ENCODE measurements around the gene LPCAT1. TPM values are rescaled to one million over a fixed set of nuclear protein-coding genes. Genes with fewer than 3 reads are reported as not detected.

The LPCAT1 gene
- total RNA-seq, 2 donors from 2014 or later, result 17.1 to 27.3 TPM

DNA sequence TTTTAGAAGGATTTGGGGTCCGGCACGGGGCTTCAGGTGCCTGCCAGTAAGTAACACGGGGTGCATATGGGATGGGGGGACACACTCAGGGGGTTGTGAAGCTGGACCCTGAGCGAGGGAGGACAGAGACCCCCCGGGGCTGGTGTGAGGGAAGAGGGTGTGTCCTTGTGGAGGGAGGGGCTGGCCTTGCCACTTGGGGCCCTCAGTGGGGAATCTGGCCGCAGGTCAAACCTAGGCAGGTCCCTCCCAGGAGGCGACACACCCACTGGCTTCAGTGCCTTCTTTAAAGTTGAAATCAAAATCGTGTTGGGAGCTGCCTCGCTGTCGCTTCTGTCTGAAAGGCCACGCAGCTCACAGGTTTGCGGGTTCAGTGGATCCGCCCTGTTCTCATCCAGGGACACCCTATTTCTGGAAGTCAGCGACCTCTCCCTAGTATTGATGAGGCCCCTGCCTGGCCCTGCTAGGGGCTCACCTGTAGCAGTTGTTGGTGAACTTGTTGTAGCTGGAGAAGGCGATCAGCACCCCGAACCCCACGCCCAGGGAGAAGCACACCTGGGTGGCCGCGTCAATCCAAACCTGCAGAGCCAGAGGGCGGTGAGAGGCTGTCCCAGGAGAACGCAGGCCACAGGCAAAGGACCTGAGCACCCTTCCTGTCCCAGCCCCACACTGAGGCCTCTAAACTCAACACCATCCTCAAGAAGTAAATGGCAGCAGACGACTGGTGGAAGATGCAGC, 108.0 kb downstream of the LPCAT1 start:
- Histone ChIP-seq H3K36me3 (no peaks in the 10 kb centered on the region), H3K4me1 (no peaks in the 10 kb centered on the region), H3K9me3 (no peaks in the 10 kb centered on the region), H3K27ac (no peak overlapping the region), H3K9ac (ENCODE audit: low read depth in 2 of 2, low read length in 2 of 2) (no peak overlapping the region), H3K27me3 (no peaks in the 10 kb centered on the region), H3K4me3 (no peak overlapping the region)
- TF ChIP-seq, protein P1, sequence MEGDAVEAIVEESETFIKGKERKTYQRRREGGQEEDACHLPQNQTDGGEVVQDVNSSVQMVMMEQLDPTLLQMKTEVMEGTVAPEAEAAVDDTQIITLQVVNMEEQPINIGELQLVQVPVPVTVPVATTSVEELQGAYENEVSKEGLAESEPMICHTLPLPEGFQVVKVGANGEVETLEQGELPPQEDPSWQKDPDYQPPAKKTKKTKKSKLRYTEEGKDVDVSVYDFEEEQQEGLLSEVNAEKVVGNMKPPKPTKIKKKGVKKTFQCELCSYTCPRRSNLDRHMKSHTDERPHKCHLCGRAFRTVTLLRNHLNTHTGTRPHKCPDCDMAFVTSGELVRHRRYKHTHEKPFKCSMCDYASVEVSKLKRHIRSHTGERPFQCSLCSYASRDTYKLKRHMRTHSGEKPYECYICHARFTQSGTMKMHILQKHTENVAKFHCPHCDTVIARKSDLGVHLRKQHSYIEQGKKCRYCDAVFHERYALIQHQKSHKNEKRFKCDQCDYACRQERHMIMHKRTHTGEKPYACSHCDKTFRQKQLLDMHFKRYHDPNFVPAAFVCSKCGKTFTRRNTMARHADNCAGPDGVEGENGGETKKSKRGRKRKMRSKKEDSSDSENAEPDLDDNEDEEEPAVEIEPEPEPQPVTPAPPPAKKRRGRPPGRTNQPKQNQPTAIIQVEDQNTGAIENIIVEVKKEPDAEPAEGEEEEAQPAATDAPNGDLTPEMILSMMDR (IDR thresholded peaks at IDR 0.05), result no peak
- intact Hi-C loops (cut with DNase I), result no loop called here
- DNase-seq, result no peak

DNA sequence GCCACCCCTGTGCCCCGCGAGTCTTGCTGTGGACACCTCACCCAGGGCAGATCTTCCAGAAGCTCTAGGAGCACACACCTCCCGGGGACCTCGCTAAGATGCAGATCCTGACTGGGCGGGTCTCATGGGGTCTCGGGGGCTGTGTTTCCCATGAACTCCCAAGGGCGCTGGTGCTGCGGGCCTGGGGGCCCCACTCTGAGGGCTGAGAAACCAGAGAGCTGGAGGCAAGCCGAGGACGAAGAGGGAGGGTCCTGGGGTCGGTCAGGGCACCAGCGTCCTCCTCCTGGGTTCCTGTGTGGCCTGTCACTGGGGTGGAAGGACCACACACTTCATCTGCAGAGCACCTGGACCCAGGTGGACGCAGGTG, 108.7 kb downstream of the LPCAT1 start:
- no peaks in the 10 kb centered on the region for H3K9me3 ChIP-seq
- H3K4me1 ChIP-seq, result no peaks in the 10 kb centered on the region
- TF ChIP-seq, protein P1 (IDR thresholded peaks at IDR 0.05), result no peak
- no peak for DNase-seq
- H3K36me3 ChIP-seq, result no peaks in the 10 kb centered on the region
- H3K27me3 ChIP-seq, result no peaks in the 10 kb centered on the region
- intact Hi-C loops (cut with DNase I), result no loop called here
- H3K27ac ChIP-seq, result no peak overlapping the region
- H3K9ac ChIP-seq (ENCODE audit: low read depth in 2 of 2, low read length in 2 of 2), result no peak overlapping the region
- no peak overlapping the region for H3K4me3 ChIP-seq

DNA sequence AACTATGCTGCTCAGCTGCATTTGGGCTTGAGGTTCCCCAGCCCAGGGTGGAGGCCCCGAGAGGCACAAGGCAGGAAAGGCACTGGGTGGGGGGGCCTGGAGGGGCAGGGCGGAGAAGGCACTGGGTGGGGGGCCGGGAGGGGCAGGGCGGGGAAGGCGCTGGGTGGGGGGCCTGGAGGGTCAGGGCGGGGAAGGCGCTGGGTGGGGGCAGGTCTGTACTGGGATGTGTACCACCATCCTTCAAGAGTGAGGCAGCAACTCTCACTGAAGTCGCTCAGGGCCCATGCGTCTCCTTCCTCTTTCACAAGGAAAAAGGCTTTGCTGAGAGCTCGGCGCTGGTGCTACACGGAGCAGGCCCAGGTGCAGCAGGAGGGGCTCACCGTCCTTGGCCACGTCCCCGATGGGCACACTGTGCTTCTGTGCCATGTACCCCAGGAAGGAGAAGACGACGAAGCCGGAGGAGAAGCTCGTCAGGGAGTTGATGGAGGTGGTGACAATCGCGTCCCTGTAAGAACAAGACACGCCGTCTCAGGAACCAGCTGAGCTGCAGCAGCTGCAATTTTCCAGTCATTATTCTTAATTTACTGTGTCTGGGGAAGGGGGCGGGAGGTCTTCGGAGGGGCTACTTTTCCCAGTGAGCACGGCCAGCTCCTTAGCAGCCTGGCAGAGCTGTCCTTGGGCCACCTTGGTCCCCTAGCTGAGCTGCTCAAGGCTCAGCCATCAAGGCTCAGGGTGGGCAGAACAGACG, 109.3 kb downstream of the LPCAT1 start:
- Histone ChIP-seq H3K27me3 (no peaks in the 10 kb centered on the region), H3K27ac (no peak overlapping the region), H3K4me3 (no peak overlapping the region), H3K36me3 (no peaks in the 10 kb centered on the region), H3K9me3 (no peaks in the 10 kb centered on the region), H3K4me1 (no peaks in the 10 kb centered on the region), H3K9ac (ENCODE audit: low read depth in 2 of 2, low read length in 2 of 2) (no peak overlapping the region)
- no peak for DNase-seq
- intact Hi-C loops (cut with DNase I), result no loop called here
- TF ChIP-seq, protein P1 (IDR thresholded peaks at IDR 0.05), result no peak

DNA sequence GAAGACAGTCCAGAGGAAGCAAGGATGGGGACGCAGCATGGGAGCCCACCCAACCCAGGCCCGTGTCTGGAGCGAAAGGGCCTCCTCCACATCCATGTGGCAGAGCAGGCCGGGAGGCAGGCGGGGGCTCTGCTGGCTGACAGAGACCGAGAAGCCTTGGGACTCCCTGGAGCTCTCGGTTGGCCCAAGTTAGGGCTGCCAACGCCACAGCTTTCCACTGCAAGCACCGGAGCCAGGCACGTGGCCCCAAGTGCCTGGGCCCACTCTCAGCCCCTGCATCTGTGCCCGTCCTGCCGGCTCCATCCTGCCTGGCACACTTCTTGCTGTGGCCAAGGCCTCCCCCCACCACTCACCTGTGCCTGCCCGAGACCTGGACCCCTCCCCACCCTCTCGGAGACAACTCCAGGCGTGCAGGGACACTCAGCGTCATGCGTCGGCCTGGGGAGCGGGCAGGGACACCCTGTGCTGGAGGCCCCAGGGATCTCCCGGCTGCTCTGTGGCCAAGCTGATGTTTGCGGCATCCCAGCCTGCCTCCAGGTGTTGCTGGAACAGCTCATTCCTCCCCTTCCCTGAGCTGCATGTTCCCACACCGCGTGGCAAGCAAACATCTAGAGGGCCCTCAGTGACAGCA, 110.0 kb downstream of the LPCAT1 start:
- DNase-seq, result no peak
- no peaks in the 10 kb centered on the region for H3K36me3 ChIP-seq
- intact Hi-C loops (cut with DNase I), result no loop called here
- H3K9me3 ChIP-seq, result no peaks in the 10 kb centered on the region
- H3K27me3 ChIP-seq, result no peaks in the 10 kb centered on the region
- no peak overlapping the region for H3K9ac ChIP-seq (ENCODE audit: low read depth in 2 of 2, low read length in 2 of 2)
- no peak overlapping the region for H3K27ac ChIP-seq
- no peak overlapping the region for H3K4me3 ChIP-seq
- no peaks in the 10 kb centered on the region for H3K4me1 ChIP-seq
- TF ChIP-seq, protein P1 (IDR thresholded peaks at IDR 0.05), result no peak

DNA sequence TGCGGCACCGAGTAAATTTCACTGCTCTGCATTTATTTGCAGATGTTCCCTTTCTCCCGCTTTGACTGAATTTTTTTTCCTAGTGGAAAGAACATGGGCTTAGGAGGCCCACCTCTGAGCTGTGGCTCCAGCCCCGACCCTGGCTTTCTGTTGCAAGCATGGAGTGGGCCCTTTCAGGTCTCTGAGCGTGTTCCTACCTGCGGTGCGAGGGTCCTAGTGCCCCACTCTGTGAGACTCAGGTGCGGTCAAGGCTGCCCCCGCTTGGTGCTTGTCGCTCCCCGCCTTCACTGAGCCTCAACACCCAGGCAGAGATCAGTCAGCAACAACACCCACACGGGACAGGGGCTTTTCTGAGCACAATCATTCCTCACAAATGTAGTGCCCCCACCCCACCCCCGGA, 110.5 kb downstream of the LPCAT1 start:
- DNase-seq, result no peak
- no peaks in the 10 kb centered on the region for H3K36me3 ChIP-seq
- TF ChIP-seq, protein P1 (IDR thresholded peaks at IDR 0.05), result no peak
- H3K4me1 ChIP-seq, result no peaks in the 10 kb centered on the region
- H3K27me3 ChIP-seq, result no peaks in the 10 kb centered on the region
- no peak overlapping the region for H3K4me3 ChIP-seq
- H3K9me3 ChIP-seq, result no peaks in the 10 kb centered on the region
- intact Hi-C loops (cut with DNase I), result no loop called here
- no peak overlapping the region for H3K9ac ChIP-seq (ENCODE audit: low read depth in 2 of 2, low read length in 2 of 2)
- no peak overlapping the region for H3K27ac ChIP-seq
